ENCODE measurements around the gene DCAF11.

DNA sequence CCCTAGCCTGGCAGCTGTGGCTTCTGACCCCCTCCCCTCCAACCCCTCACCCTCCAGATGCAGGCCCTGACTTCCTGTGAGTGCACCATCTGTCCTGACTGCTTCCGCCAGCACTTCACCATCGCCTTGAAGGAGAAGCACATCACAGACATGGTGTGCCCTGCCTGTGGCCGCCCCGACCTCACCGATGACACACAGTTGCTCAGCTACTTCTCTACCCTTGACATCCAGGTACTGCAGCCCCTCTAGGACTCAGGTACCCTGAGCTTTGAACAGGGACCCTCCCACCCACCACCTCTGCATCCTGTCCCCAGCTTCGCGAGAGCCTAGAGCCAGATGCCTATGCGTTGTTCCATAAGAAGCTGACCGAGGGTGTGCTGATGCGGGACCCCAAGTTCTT lies 40.5 kb downstream of the DCAF11 start:
- TF ChIP-seq GATA2 (IDR thresholded peaks at IDR 0.05; ENCODE audit: low read depth, low read length): no peak
- no peak for TF ChIP-seq GATA3 (IDR thresholded peaks at IDR 0.05; ENCODE audit: low read depth, low read length)
